Peyer's patch (tissue), 4 donors: ENCODE measurements around the gene PELI1.

Source experiments
- POLR2A ChIP-seq, 2 donors: fragments of 450-650 bp; IDR thresholded peaks; one replicate each; pipeline ENCODE4 v1.5.1; 2017; ENCODE audit warnings: antibody characterized with exemption in 2 of 2, mild to moderate bottlenecking in 2 of 2, moderate library complexity in 2 of 2
- TF ChIP-seq, protein P1 (sequence below), 6 experiments: fragments of 450-650 bp in 4 of 6; fragments of 200-600 bp in 2 of 6; sonication (generic) in 1 of 6; IDR thresholded peaks; one replicate each; pipeline ENCODE4 v1.5.1; 2017 to 2019; ENCODE audit warnings: antibody characterized with exemption in 6 of 6, mild to moderate bottlenecking in 3 of 6, moderate library complexity in 1 of 6

DNA sequence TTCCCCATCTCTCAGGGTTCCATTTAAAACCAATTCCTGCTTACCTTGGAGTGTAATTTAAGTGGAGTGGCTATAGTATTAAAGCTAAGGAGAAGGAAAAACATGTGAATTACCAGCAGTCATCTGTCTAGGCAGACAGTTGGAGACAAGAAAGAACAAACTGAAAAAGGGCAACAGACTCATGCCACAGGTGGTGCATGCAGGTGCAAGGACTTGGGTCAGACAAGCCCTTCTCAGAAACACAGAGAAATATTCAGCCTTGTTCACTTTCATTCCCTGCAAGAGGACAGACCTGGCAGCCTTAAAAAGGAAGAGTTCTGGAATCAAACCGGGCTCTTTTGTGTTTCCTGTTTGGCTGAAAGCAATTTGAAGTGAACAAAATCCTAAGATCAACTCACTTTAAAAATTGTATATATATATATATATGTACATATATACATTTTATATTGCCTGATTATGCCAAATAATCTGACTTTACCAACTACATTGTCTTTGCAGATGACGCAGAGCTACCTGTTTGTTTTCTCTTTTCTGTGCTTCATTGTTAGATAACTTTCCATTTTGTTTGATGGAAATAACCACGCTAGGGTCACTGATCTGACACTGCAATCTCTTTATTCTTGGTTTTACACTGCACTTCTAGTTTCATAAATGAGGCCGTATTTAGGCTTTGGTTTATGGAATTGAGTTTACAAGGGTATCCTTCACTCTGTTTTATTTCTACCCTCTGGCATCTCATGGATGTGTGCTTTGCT lies 89.9 kb downstream of the PELI1 start:
- TF ChIP-seq, protein P1, sequence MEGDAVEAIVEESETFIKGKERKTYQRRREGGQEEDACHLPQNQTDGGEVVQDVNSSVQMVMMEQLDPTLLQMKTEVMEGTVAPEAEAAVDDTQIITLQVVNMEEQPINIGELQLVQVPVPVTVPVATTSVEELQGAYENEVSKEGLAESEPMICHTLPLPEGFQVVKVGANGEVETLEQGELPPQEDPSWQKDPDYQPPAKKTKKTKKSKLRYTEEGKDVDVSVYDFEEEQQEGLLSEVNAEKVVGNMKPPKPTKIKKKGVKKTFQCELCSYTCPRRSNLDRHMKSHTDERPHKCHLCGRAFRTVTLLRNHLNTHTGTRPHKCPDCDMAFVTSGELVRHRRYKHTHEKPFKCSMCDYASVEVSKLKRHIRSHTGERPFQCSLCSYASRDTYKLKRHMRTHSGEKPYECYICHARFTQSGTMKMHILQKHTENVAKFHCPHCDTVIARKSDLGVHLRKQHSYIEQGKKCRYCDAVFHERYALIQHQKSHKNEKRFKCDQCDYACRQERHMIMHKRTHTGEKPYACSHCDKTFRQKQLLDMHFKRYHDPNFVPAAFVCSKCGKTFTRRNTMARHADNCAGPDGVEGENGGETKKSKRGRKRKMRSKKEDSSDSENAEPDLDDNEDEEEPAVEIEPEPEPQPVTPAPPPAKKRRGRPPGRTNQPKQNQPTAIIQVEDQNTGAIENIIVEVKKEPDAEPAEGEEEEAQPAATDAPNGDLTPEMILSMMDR (IDR thresholded peaks at IDR 0.05), result no peak
- no peak for TF ChIP-seq POLR2A (IDR thresholded peaks at IDR 0.05)
